Activated gamma-delta T cell treated with anti-CD3 and anti-CD28 coated beads, Interleukin-2, amount 50 U/mL, for 16 hours (primary cell): ENCODE measurements around the gene RDM1.
"Not testable (repeated sequence)": the region's sequence is repeated elsewhere in the genome, so short reads cannot be mapped to it uniquely, and the experiment has no call there.

Experiments used
- DNase-seq: peaks from one replicate; pipeline ENCODE4 v3.0.0-alpha.2; 2020; ENCODE audit warnings: low read depth

The RDM1 gene

GRCh38 chr17:35898283-35899070, 32.1 kb downstream of the RDM1 start:
- peak; percentile 65 for DNase-seq

GRCh38 chr17:35897772-35898171, 32.8 kb downstream of the RDM1 start:
- not testable (repeated sequence) for DNase-seq

GRCh38 chr17:35895636-35896587, 34.7 kb downstream of the RDM1 start:
- no peak for DNase-seq

GRCh38 chr17:35894206-35894605, 36.4 kb downstream of the RDM1 start:
- no peak for DNase-seq

DNA sequence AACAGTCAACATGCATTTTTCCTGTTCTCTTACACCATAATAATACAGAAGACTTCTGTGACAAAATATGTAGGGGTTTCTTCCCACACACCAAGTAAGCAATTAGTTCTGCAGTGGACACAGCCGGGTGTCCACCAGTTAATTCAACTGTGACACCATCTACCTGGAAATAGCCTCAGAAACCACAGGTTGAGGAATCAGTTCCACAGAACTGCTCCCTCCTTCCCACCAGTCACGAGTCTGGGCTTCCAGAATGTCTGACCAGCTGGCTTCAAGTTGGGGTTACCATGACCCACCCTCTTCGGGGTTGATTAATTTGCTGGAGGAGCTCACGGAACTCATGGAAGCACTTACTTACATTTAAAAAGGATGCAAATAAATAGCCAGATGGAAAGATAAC, 36.8 kb downstream of the RDM1 start:
- no peak for DNase-seq

DNA sequence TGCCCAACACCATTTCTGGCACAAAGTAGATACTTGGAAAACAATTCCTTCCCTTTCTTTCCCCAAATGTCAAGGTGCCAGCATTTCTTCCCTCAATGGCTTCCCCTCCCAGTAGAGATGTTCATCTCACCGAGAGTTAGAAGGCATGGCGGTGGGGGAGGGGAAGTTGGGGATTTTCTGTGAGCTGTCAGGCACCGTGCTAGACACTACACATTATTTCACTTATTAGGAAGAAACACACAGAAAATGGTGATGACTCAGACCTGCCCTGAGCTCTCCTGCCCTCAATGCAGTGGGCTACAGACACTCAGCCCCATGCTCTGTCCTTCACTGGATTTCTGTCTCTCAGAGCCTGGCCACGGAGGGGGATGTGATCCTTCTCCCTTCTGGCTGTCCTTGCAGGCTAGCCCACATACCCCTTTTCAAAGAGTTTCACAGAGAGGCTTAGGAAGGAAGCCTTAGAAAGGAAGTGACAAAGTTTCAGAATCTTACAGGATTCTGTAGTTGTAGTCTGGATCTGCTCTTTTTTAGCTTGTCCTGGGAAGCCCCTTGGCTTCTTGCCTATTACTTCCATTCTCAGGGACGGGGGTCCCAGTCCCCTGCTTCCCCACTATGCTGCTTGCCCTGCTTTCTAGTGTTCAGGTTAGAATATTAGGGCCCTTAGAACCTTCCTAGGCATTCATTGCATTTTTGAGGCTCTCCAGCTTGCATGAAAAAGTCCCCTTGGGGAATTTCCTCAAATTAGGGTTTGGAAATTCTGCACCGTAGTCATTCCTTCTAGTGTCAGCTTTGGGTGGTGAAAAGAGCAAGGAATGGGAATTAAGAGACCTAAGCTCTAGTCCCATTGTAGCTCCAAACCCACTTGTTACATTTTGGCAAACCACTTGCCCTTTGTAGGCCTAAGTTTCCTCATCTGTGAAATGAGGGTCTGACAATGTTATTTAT, 38.2 kb downstream of the RDM1 start:
- DNase-seq = peak; percentile 69

DNA sequence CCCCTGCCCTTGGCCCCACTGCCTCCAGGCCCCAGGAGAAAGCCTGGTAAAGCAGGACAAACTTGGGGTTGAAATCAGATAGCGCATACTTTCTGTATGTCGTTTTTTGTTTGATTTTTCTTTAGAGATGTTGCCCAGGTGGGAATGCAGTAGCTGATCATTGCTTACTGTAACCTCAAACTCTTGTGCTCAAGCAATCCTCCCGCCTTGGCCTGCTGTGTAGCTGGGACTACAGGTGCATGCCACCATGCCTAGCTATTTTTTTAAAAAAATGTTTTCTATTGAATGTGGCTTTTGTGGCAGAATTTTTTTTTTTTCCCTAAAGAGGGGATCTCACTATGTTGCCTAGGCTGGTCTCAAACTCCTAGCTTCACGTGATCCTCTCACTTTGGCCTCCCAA, 39.3 kb downstream of the RDM1 start:
- DNase-seq = no peak

GRCh38 chr17:35890774-35891155, 39.8 kb downstream of the RDM1 start:
- no peak for DNase-seq

- no peak for DNase-seq
These were observed 40.5 kb downstream of the RDM1 start for GRCh38 chr17:35889818-35890773.

GRCh38 chr17:35889241-35889640, 41.3 kb downstream of the RDM1 start:
- DNase-seq = no peak

DNA sequence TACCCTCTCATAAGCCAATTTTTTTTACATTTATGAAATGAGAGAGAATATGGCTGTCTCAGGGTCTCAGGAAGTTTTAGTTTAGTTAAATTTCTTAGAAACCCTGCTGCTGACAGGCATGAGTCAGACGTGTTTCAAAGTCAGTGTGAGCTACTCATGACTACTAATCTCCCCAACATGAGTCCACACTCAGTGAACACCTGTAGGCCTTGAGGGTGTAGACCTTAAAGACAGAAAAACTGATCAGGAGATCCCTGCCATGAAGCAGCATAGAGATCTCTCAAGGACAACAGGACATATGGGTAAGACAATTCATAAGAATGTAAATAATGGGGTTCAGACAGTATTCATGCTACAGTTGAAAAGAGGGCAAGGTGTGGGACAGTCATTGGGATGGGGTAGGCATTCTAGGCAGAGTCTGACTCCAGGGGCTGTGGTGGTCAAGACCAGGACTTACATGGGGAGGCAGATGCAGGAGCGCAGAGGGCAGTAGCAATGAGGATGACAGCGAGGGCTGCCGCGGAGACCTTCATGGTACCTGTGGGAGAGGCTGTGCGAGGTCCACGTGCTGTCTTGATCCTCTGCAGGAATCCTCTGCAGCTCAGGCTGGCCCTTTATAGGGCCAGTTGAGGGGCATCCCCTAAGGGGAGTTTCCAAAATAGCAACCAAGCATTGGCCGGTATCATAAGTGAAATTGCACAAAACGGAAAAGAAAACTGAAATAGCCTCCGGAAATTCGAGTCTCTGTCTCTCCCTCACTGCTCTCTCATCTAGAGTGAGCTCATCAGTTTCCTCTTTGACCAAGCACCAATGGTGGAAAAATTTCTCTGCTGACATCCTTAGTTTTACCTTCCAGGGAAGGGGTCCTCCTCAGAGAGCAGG, 50.6 kb downstream of the RDM1 start, which contains the start of gene CCL5:
CCL5 (minus strand) TSS at position 588 of the 882 bp plus-strand sequence.
- no peak for DNase-seq

GRCh38 chr17:35878361-35878760, 52.2 kb downstream of the RDM1 start:
- no peak for DNase-seq

DNA sequence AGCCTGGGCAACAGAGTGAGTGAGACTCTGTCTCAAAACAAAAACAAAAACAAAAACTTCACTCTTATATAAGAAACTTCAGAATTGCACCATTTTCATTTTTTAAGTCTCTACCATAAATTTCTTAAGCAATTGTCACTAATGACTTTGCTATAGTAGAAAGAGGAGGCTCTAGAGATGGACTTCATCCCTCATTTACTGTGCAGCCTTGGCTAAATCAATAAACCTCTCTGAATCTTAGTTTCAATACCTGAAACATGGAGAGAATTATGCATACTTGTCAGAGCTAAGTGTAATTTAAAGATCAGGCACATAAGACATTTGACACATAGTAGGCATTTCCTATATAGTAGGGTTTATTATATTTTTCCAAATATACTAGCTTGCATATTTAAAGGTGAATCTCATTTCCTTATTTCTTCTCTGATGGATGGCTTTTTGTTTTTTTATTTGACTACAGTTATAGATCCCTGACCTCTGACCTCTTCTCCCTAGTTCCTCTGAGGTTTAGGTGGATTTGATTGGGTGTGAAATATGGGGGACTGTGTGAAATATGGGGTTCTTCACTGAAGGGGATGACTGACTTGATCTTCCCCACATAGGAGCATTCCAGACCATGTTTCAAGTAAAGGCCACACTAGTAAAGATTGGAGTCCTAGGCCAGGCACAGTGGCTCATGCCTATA, 53.1 kb downstream of the RDM1 start:
- no peak for DNase-seq

GRCh38 chr17:35876534-35876933, 54.0 kb downstream of the RDM1 start:
- DNase-seq = no peak

DNA sequence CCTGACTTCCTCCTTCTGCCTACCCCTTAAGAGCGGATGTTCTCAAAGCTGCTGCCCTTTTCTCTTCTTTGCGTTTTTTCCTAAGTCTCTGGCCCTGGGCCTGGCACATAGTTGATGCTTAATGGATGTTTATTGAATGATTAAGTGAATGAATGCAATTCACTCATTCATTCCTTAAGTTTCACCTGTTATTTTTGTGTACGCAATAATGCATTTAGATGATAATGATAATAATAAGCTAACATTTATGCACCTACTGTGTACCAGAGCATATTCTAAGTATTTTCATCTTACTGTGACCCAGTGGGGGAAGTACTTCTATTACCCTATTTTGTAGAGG, 54.8 kb downstream of the RDM1 start:
- DNase-seq = no peak

- DNase-seq = no peak
These were observed 55.3 kb downstream of the RDM1 start for GRCh38 chr17:35875072-35875799.

- no peak for DNase-seq
These were observed 58.2 kb downstream of the RDM1 start for GRCh38 chr17:35872196-35872980.
